GM12864 (cell line): Measurements from ENCODE around the gene TEX101.
"Not testable (repeated sequence)": the region's sequence is repeated elsewhere in the genome, so short reads cannot be mapped to it uniquely, and the experiment has no call there.

Experiments used
- DNase-seq: peaks from one replicate; pipeline ENCODE4 v3.0.0-alpha.2; 2011; ENCODE audit warnings: low read depth
- H3K4me3 ChIP-seq: 2 replicates; pipeline ENCODE4 v1.5.1; 2011; ENCODE audit warnings: mild to moderate bottlenecking, low read depth, low read length, control low read depth
- TF ChIP-seq, protein P1 (sequence below): IDR thresholded peaks from 2 replicates; pipeline ENCODE4 v1.5.1; 2011; ENCODE audit warnings: low read depth, mild to moderate bottlenecking, moderate library complexity, low read length, control low read depth, inconsistent platforms; ENCODE audit errors: missing control alignments

TEX101 gene

DNA sequence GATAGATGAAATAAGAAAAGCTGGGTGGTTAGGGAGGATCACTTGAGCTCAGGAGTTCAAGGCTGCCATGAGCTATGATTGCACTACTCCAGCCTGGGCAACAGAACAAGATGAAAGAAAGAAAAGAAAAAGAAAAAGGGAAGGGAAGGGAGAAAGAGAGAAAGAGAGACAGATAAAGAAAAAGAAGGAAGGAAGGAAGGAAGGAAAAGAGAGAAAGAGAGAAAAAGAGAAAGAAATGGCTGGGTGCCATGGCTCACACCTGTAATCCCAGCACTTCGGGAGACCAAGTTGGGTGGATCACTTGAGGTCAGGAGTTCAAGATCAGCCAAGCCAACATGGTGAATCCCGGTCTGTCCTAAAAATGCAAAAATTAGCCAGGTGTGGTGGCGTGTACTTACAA is 21.1 kb downstream of the TEX101 start:
- TF ChIP-seq, protein P1, sequence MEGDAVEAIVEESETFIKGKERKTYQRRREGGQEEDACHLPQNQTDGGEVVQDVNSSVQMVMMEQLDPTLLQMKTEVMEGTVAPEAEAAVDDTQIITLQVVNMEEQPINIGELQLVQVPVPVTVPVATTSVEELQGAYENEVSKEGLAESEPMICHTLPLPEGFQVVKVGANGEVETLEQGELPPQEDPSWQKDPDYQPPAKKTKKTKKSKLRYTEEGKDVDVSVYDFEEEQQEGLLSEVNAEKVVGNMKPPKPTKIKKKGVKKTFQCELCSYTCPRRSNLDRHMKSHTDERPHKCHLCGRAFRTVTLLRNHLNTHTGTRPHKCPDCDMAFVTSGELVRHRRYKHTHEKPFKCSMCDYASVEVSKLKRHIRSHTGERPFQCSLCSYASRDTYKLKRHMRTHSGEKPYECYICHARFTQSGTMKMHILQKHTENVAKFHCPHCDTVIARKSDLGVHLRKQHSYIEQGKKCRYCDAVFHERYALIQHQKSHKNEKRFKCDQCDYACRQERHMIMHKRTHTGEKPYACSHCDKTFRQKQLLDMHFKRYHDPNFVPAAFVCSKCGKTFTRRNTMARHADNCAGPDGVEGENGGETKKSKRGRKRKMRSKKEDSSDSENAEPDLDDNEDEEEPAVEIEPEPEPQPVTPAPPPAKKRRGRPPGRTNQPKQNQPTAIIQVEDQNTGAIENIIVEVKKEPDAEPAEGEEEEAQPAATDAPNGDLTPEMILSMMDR, result no peak
- H3K4me3 ChIP-seq, result no peak overlapping the region
- no peak for DNase-seq

DNA sequence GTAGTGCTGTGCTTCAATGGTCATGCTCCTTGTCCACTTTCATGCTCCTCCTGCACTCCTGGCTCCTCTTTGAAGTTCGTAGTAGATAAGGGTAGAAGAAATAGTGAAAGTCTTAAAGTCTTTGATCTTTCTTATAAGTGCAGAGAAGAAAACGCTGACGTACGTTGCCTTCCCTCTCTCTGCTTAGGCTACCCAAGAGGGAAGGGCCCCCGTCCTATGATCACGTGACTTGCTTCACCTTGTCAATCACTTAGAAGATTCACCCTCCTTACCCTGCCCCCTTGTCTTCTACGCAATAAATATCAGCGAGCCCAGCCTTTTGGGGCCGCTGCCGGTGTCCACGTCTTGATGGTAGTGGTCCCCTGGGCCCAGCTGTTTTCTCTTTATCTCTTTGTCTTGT is 22.6 kb downstream of the TEX101 start:
- not testable (repeated sequence) for DNase-seq, H3K4me3 ChIP-seq

DNA sequence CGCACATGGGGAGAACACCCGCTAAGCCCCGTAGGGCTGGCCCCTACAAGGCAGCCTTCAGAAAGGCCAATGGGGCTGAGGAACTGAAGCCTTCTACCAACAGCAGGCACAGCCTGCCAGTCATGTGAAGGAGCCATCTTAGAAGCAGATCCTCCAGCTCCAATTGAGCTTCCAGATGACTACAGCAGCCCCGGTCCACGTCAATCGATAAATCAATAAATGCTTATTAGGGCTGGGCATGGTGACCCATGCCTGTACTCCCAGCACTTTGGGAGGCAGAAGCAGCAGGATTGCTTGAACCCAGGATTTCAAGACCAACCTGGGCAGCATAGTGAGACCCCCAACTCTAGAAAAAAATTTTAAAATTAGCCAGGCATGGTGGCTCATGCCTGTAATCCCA is 23.0 kb downstream of the TEX101 start:
- DNase-seq, result no peak
- TF ChIP-seq, protein P1, result no peak
- no peak overlapping the region for H3K4me3 ChIP-seq

DNA sequence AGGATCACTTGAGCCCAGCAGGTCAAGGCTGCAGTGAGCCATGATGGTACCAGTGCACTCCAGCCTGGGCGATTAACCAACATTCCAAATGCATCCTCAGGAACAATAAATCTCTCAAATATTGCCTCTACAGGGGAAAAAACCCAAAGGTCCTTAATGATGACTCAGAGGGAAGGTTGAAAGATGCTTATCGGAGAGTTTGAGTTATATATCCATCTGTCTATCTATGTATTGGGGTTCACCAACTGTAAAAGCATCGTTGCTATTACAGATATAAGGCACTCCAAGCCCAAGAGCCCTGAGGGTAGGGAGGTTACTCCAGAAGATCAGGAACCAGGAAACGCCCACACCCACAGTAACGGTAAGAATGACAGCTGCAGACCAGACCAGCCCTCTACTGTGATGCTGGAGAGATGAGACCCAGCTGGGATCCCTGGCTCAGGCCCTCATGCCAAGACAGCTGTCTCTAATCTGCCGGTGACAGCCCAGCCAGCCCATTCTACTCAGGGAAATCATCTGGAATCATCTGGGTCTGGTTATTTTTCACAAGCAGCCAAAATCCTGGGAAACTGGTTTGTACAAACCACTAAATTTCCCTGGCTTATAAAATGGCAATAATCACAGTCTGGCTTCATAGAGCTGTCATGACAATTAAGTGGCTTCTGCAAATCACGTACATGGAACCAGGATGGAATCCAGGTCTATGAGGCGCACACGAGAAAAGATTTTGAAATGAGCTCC is 23.8 kb downstream of the TEX101 start:
- TF ChIP-seq, protein P1, result no peak
- no peak overlapping the region for H3K4me3 ChIP-seq
- no peak for DNase-seq

DNA sequence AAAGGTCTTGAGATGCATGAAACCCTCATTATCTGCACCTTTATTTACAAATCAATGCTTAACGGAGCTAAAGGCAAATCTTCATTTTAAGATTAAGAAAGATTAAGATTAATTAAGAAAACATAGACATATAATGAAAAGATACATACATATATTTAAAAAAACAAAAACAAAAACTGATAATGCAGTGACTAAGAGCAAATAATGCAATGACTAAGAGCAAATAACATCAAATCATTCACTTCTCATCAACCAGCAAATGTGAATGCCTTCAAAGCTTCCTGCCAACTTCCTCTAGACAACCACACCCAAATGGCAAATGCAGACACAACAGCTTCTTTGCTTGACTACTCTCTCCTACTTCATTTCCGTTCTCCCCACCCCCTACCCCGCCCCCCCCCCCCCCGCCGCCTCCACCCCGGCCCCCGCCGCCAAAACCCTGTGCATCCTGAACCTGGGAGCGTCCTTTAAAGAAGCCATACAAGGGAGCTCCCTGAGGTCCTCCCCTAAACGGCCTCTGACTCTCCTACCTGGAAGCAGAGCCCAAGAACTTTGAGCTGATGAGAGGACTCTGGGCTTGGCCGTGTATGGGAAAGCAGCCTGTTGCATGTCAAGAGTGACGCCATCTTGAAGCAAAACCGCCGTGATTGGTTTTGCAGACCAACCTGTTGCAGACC is 24.5 kb downstream of the TEX101 start:
- DNase-seq, result no peak
- no peak overlapping the region for H3K4me3 ChIP-seq
- TF ChIP-seq, protein P1, result no peak

DNA sequence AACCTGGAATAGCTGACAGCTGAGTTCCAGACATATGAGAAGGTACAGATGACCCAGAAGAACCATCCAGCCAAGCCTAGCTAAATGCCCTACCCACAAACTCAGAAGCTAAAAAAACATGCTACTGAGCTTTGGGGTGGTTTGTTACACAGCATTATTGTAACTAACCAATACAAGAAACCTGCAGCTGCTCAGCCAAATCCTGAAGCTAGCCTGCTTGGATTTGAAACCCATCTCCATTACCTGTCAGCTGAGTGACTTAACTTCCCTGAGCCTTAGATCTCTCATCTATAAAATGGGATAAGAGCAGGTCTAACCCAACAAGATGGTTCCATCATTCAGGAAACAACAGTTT is 25.0 kb downstream of the TEX101 start:
- TF ChIP-seq, protein P1, result no peak
- no peak overlapping the region for H3K4me3 ChIP-seq
- no peak for DNase-seq

DNA sequence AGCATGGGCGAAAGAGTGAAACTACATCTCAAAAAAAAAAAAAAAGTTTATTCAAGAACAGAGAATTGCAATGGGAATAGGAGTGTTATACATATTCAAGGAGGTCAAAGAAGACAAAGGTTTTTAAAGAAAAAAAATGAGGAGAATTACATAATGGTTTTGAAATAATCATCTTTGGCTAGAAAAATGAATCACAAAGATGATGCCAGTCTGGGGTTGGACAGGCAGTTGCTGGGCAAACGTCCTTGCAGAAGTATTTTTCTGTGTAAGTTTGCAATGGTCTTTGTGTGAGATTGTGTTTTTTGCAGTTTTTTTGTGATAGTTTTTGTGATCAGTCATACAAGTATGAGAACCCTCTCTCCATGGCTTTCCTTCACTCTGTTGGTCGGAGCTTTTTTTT is 27.0 kb downstream of the TEX101 start:
- TF ChIP-seq, protein P1, result no peak
- no peak for DNase-seq
- no peak overlapping the region for H3K4me3 ChIP-seq

DNA sequence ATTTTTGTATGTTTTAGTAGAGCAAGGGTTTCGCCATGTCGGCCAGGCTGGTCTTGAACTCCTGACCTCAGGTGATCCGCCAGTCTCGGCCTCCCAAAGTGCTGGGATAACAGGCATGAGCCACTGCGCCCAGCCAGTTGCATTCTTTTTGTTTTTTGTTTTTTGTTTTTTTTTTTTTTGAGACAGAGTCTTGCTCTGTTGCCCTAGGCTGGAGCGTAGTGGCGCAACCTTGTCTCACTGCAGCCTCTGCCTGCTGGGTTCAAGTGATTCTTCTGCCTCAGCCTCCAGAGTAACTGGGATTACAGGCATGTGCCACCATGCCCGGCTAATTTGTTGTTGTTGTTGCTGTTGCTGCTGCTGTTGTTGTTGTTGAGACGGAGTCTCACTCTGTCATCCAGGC is 29.4 kb downstream of the TEX101 start:
- H3K4me3 ChIP-seq, DNase-seq: not testable (repeated sequence)
